Transverse colon (tissue), 4 donors: ENCODE results near the gene NCK1. TPM values are rescaled to one million over a fixed set of nuclear protein-coding genes. Genes with fewer than 3 reads are reported as not detected.
"Not testable (repeated sequence)": the region's sequence is repeated elsewhere in the genome, so short reads cannot be mapped to it uniquely, and the experiment has no call there.

Source experiments
- DNase-seq: peaks from one replicate; pipeline ENCODE4 v3.0.0-alpha.2; 2019
- H3K27ac ChIP-seq, 4 donors: fragments of 200-600 bp; sonication (generic); 2 replicates each; pipeline ENCODE4 v1.5.1; 2016 to 2018; ENCODE audit warnings: inconsistent platforms in 4 of 4
- H3K27me3 ChIP-seq: fragments of 200-600 bp; sonication (generic); 2 replicates; pipeline ENCODE4 v1.5.1; 2017; ENCODE audit warnings: inconsistent platforms
- H3K36me3 ChIP-seq, 4 donors: fragments of 200-600 bp; sonication (generic); 2 replicates each; pipeline ENCODE4 v1.5.1; 2017 to 2019; ENCODE audit warnings: inconsistent platforms in 4 of 4
- H3K4me1 ChIP-seq, 4 donors: fragments of 200-600 bp; sonication (generic); 2 replicates each; pipeline ENCODE4 v1.5.1; 2017 to 2020; ENCODE audit warnings: inconsistent platforms in 4 of 4
- H3K4me3 ChIP-seq, 4 donors: fragments of 200-600 bp; sonication (generic); 1 replicate in 1 of 4; 2 replicates in 3 of 4; pipeline versions ENCODE4 v1.5.1 to v1.6.1; 2017 to 2019; ENCODE audit warnings: inconsistent platforms in 4 of 4
- H3K9me3 ChIP-seq, 2 donors: fragments of 200-600 bp; sonication (generic); 2 replicates each; pipeline ENCODE4 v1.5.1; 2017 to 2019; ENCODE audit warnings: inconsistent platforms in 2 of 2
- CTCF ChIP-seq, 5 experiments: fragments of 200-600 bp in 3 of 5; fragments of 450-650 bp in 2 of 5; sonication (generic) in 3 of 5; IDR thresholded peaks; 1 replicate in 2 of 5; 2 replicates in 3 of 5; pipeline ENCODE4 v1.5.1; 2016 to 2017; ENCODE audit warnings: antibody characterized with exemption in 5 of 5, inconsistent platforms in 3 of 5, mild to moderate bottlenecking in 2 of 5, moderate library complexity in 1 of 5
- EP300 ChIP-seq: sonication (generic); formaldehyde crosslinking; IDR thresholded peaks from one replicate; pipeline ENCODE4 v1.6.1; 2017; ENCODE audit warnings: antibody characterized with exemption, low read depth
- POLR2A ChIP-seq: fragments of 450-650 bp; IDR thresholded peaks from one replicate; pipeline ENCODE4 v1.6.1; 2016; ENCODE audit warnings: antibody characterized with exemption, mild to moderate bottlenecking, moderate library complexity
- POLR2AphosphoS5 ChIP-seq, 3 donors: sonication (generic); formaldehyde crosslinking; IDR thresholded peaks; one replicate each; pipeline ENCODE4 v1.6.1; 2016; ENCODE audit warnings: antibody characterized with exemption in 3 of 3
- WGBS, 2 donors: methylation state at CpG; one replicate each; pipeline ENCODE4 v1.1.5; 2018; ENCODE audit warnings: low coverage in 1 of 2; 5-methylcytosine and 5-hydroxymethylcytosine counted together
- in situ Hi-C, 4 donors: fragments of 200-750 bp; cut with MboI; loops; one replicate each; pipeline versions ENCODE4 v1.15.0 to v1.15.1; 2017; ENCODE audit warnings: low sequenced_read_pairs in 3 of 4, low pct_ligation_motif_present in 1 of 4, low pct_unique_long_range_greater_than_20kb in 1 of 4
- intact Hi-C: fragments of 100-400 bp; cut with DNase I; formaldehyde crosslinking; loops from one replicate; pipeline ENCODE4 v1.15.1; 2023; ENCODE audit warnings: low total_unique reads
- total RNA-seq, 4 donors: library from RNA; depleted of rRNA; stranded (reverse); fragments of >200 nt; gene quantifications; one replicate each; pipeline ENCODE4 v1.1.0, GENCODE V29; 2016

Gene NCK1
- total RNA-seq, 4 donors from 2014 or later, result 0.80 to 71.4 (median 45.2) TPM

- intact Hi-C loops (no loop called here), in situ Hi-C loops (no loop called here)
- Histone ChIP-seq H3K27me3 (no peaks in the 10 kb centered on the region), H3K9me3 (no peaks in the 10 kb centered on the region), H3K4me3 (no peak overlapping the region), H3K36me3 (no peaks in the 10 kb centered on the region), H3K4me1 (peaks cover 0 to 32% (median 6%) of the 10 kb centered on the region in 4 donors), H3K27ac (no peak overlapping the region)
- WGBS, 2 donors, result 76 to 82% methylated on average over 4 of the region's 4 CpGs
- no peak for TF ChIP-seq CTCF (IDR thresholded peaks at IDR 0.05)
- TF ChIP-seq EP300, result no peak
- TF ChIP-seq POLR2A, result no peak
- TF ChIP-seq POLR2AphosphoS5 (IDR thresholded peaks at IDR 0.05), result no peak
- no peak for DNase-seq
Observed at GRCh38 chr3:136960838-136961836, 99.1 kb downstream of the NCK1 start.

- H3K27ac ChIP-seq, result no peak overlapping the region
- 75 to 78% methylated on average over 1 of the region's 1 CpG for WGBS, 2 donors
- H3K36me3 ChIP-seq, result no peaks in the 10 kb centered on the region
- DNase-seq, result no peak
- H3K27me3 ChIP-seq, result no peaks in the 10 kb centered on the region
- intact Hi-C loops, result no loop called here
- no peaks in the 10 kb centered on the region for H3K9me3 ChIP-seq
- TF ChIP-seq POLR2A (no peak), EP300 (no peak), POLR2AphosphoS5 (IDR thresholded peaks at IDR 0.05) (no peak), CTCF (IDR thresholded peaks at IDR 0.05) (no peak)
- in situ Hi-C loops, result no loop called here
- peaks cover 0 to 23% (median 2%) of the 10 kb centered on the region in 4 donors for H3K4me1 ChIP-seq
- H3K4me3 ChIP-seq, result no peak overlapping the region
Observed at GRCh38 chr3:136962927-136963326, 100.9 kb downstream of the NCK1 start.

- in situ Hi-C loops, result not testable (repeated sequence)
Observed at GRCh38 chr3:136969539-136969938, 107.5 kb downstream of the NCK1 start.

GRCh38 chr3:136973352-136973751 is 111.3 kb downstream of the NCK1 start:
- Histone ChIP-seq H3K27ac (no peak overlapping the region), H3K4me1 (no peaks in the 10 kb centered on the region), H3K36me3 (no peaks in the 10 kb centered on the region), H3K9me3 (peaks cover 10 to 13% of the 10 kb centered on the region in 2 donors), H3K4me3 (no peak overlapping the region), H3K27me3 (no peaks in the 10 kb centered on the region)
- no peak for DNase-seq
- TF ChIP-seq POLR2AphosphoS5 (IDR thresholded peaks at IDR 0.05) (no peak), POLR2A (no peak), CTCF (IDR thresholded peaks at IDR 0.05) (no peak), EP300 (no peak)
- in situ Hi-C loops (no loop called here), intact Hi-C loops (no loop called here)
- WGBS, 2 donors, result 90 to 96% methylated on average over 3 to 4 of the region's 4 CpGs

More at GRCh38 chr3:136969539-136969938, 107.5 kb downstream of the NCK1 start:
- H3K36me3 ChIP-seq, intact Hi-C loops, H3K27ac ChIP-seq, H3K27me3 ChIP-seq, H3K9me3 ChIP-seq, H3K4me3 ChIP-seq, H3K4me1 ChIP-seq, DNase-seq: not testable (repeated sequence)
- 90 to 100% methylated on average over 2 to 6 of the region's 14 CpGs for WGBS, 2 donors
